Measurements from ENCODE around the gene KCNH1. TPM values are rescaled to one million over a fixed set of nuclear protein-coding genes. Genes with fewer than 3 reads are reported as not detected.
"Not testable (repeated sequence)": the region's sequence is repeated elsewhere in the genome, so short reads cannot be mapped to it uniquely, and the experiment has no call there.

Gene KCNH1
- total RNA-seq, 1 donor from 2014 or later = under 0.01 TPM

DNA sequence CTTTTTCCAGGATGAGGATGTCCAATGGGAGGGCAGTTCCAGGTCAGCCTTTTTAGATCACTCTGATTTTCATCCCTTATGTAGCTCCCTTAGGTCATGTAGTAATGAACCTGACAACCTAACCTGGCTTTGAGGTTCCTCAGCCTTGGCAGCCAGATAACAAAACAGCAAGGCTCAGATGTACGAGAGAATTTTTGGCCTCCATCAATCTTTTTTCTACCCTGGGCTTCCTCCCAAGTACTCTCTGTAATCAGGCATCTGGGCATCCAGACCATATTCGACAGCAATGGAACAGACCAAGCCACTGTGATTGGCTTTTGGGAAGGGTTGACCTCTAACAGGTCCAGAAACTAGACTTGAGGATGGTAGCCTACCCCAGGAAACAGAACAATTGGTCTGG is 38.6 kb downstream of the KCNH1 start:
- DNase-seq (ENCODE audit: low read depth) = no peak
- Histone ChIP-seq H3K27me3 (ENCODE audit: control insufficient read depth, insufficient read depth, low read length) (no peaks in the 10 kb centered on the region), H3K36me3 (ENCODE audit: control insufficient read depth, insufficient read depth, low read length) (no peaks in the 10 kb centered on the region), H3K4me3 (ENCODE audit: low read depth, low read length) (no peak overlapping the region)
- no peak for FAIRE-seq
- TF ChIP-seq, protein P1, sequence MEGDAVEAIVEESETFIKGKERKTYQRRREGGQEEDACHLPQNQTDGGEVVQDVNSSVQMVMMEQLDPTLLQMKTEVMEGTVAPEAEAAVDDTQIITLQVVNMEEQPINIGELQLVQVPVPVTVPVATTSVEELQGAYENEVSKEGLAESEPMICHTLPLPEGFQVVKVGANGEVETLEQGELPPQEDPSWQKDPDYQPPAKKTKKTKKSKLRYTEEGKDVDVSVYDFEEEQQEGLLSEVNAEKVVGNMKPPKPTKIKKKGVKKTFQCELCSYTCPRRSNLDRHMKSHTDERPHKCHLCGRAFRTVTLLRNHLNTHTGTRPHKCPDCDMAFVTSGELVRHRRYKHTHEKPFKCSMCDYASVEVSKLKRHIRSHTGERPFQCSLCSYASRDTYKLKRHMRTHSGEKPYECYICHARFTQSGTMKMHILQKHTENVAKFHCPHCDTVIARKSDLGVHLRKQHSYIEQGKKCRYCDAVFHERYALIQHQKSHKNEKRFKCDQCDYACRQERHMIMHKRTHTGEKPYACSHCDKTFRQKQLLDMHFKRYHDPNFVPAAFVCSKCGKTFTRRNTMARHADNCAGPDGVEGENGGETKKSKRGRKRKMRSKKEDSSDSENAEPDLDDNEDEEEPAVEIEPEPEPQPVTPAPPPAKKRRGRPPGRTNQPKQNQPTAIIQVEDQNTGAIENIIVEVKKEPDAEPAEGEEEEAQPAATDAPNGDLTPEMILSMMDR (IDR thresholded peaks at IDR 0.05; ENCODE audit: insufficient read depth, low read length, severe bottlenecking) = no peak

DNA sequence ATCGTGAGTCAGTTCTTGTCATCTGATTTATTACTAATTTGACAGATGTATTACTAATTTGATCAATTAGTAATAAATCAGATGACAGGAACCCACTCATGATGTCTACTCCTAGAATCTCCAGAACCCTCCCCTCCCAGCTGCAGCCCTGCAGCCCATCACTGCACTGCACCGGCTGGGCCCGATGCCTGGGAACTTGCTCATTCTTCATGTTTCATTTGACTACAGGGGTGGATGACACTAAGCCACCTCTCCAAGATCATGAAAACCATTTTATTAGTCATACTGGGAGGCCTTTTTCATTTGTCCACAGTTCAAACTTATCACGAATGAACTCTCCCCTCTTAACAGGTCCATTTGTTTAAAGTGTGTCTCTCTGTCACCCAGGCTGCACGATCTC is 41.0 kb downstream of the KCNH1 start:
- TF ChIP-seq, protein P1 (IDR thresholded peaks at IDR 0.05; ENCODE audit: insufficient read depth, low read length, severe bottlenecking) = no peak
- FAIRE-seq (no peak), DNase-seq (ENCODE audit: low read depth) (no peak)
- Histone ChIP-seq H3K27me3 (ENCODE audit: control insufficient read depth, insufficient read depth, low read length) (no peaks in the 10 kb centered on the region), H3K36me3 (ENCODE audit: control insufficient read depth, insufficient read depth, low read length) (no peaks in the 10 kb centered on the region), H3K4me3 (ENCODE audit: low read depth, low read length) (no peak overlapping the region)

DNA sequence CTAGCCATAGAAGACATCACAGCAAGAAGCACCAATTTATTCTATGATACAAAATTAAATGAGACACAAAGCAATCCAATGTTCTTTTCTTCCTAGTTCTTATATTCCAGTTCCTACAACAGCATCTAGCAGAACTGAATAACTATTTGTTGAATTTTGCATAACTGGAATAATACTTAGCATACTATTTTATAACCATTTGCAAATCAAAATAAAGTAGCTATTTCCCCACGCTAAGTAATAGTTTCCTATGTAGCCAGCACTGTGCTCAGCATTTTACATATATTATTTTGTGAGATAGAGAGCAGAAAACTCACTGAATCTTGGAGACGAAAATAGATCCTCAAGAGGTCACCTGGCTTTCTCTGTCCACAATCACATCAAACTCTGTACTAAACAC is 42.1 kb downstream of the KCNH1 start:
- TF ChIP-seq, protein P1 (IDR thresholded peaks at IDR 0.05; ENCODE audit: insufficient read depth, low read length, severe bottlenecking) = no peak
- Histone ChIP-seq H3K4me3 (ENCODE audit: low read depth, low read length) (no peak overlapping the region), H3K27me3 (ENCODE audit: control insufficient read depth, insufficient read depth, low read length) (no peaks in the 10 kb centered on the region), H3K36me3 (ENCODE audit: control insufficient read depth, insufficient read depth, low read length) (no peaks in the 10 kb centered on the region)
- DNase-seq (ENCODE audit: low read depth) (no peak), FAIRE-seq (no peak)

DNA sequence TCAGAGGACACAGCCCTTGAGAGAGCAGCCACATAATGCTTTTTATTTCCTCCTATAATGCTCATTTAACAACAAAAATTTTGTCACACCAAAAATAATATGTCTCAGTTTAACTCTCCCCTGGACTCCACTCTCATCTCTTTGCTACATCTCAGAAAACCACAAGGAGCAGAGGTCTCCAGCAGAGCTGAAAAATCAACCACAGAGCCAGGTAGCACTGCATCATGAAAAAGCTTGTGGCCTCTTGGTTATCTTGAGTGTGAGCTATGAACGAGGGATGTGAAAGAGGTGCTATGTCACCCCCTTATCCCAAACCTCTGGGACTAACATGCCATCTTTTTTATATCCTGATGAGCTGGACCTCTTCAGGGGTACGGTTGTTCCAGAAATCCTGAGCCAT is 44.4 kb downstream of the KCNH1 start:
- no peak for FAIRE-seq
- H3K4me3 ChIP-seq (ENCODE audit: low read depth, low read length) = no peak overlapping the region
- TF ChIP-seq, protein P1 (IDR thresholded peaks at IDR 0.05; ENCODE audit: insufficient read depth, low read length, severe bottlenecking) = no peak
- DNase-seq (ENCODE audit: low read depth) = no peak
- no peaks in the 10 kb centered on the region for H3K36me3 ChIP-seq (ENCODE audit: control insufficient read depth, insufficient read depth, low read length)
- H3K27me3 ChIP-seq (ENCODE audit: control insufficient read depth, insufficient read depth, low read length) = no peaks in the 10 kb centered on the region

DNA sequence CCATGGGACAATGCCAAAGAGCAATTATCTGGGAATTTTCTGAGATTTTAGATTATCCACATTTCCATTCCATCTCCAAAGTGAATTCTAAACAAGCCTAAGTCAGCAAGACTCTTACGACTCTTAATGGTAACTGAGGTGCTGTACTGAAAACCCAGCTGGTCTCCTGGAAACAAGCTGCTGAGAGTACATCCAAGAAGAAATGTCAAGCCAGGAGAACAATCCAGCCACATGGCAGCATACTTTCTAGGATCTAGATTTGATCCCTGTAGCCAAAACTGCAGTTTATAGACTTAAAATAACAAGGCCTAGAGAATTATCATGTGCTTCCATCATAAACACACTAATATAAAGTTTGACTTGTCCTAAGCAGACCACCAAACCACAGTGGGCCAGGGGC is 45.8 kb downstream of the KCNH1 start:
- Histone ChIP-seq H3K4me3 (ENCODE audit: low read depth, low read length) (no peak overlapping the region), H3K27me3 (ENCODE audit: control insufficient read depth, insufficient read depth, low read length) (no peaks in the 10 kb centered on the region), H3K36me3 (ENCODE audit: control insufficient read depth, insufficient read depth, low read length) (no peaks in the 10 kb centered on the region)
- TF ChIP-seq, protein P1 (IDR thresholded peaks at IDR 0.05; ENCODE audit: insufficient read depth, low read length, severe bottlenecking) = no peak
- no peak for FAIRE-seq
- no peak for DNase-seq (ENCODE audit: low read depth)

DNA sequence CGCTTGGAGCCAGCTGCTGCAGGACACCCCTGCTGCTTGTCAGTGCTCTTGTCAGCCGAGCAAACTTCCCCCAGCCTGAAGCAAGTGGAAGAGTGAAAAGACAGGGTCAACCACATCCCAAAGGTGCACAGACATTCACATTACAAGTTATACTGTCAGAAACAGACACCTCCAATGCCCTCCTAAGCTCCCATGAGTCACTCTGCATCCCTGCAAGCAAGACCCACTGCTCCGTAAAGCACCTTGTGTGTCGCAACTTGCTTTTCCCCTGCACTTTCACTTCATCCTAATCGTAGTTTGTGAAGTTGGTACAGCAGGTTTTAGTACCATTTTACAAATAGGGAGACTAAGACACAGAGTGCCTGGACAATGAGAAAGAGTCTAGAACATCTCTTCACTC is 51.1 kb downstream of the KCNH1 start:
- TF ChIP-seq, protein P1 (IDR thresholded peaks at IDR 0.05; ENCODE audit: insufficient read depth, low read length, severe bottlenecking) = no peak
- Histone ChIP-seq H3K36me3 (ENCODE audit: control insufficient read depth, insufficient read depth, low read length) (no peaks in the 10 kb centered on the region), H3K27me3 (ENCODE audit: control insufficient read depth, insufficient read depth, low read length) (no peaks in the 10 kb centered on the region), H3K4me3 (ENCODE audit: low read depth, low read length) (no peak overlapping the region)
- FAIRE-seq (no peak), DNase-seq (ENCODE audit: low read depth) (peak; percentile 8)

DNA sequence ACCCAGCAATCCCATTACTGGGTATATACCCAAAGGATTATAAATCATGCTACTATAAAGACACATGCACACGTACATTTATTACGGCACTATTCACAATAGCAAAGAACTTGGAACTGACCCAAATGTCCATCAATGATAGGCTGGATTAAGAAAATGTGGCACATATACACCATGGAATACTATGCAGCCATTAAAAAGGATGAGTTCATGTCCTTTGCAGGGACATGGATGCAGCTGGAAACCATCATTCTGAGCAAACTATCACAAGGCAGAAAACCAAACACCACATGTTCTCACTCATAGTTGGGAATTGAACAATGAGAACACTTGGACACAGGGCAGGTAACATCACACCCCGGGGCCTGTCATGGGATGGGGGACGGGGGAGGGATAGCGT is 52.5 kb downstream of the KCNH1 start:
- not testable (repeated sequence) for DNase-seq (ENCODE audit: low read depth); FAIRE-seq; H3K4me3 ChIP-seq (ENCODE audit: low read depth, low read length); H3K27me3 ChIP-seq (ENCODE audit: control insufficient read depth, insufficient read depth, low read length); H3K36me3 ChIP-seq (ENCODE audit: control insufficient read depth, insufficient read depth, low read length)
